HCT116 (cell line): Measurements from ENCODE around the gene AOC2. TPM values are rescaled to one million over a fixed set of nuclear protein-coding genes. Genes with fewer than 3 reads are reported as not detected.

Experiments used
- ATAC-seq: fragments of 200-7000 bp; cut with Tn5 transposase; 2 replicates; pipeline ENCODE4 v1.9.1; 2020; ENCODE audit warnings: mild to moderate bottlenecking, moderate library complexity
- BruUV-seq: library from RNA; stranded (reverse); fragments of 400-500 nt; replicated peaks from 2 replicates; lab custom pipeline; 2021; lab: Mats Ljungman, UMichigan
- CTCF ChIA-PET: fragments of 300-600 bp; sonication (Branson Sonifier 250); formaldehyde crosslinking; loops from one replicate; lab custom pipeline; 2021; ENCODE audit warnings: antibody characterized with exemption; lab: Charles Lee
- POLR2A ChIA-PET: fragments of 300-600, 350-600 bp; sonication (Branson Sonifier 250); formaldehyde crosslinking; loops from one replicate; lab custom pipeline; 2021; ENCODE audit warnings: antibody characterized with exemption; lab: Charles Lee
- RAD21 ChIA-PET, 2 experiments: fragments of 300-600 bp; sonication (Branson Sonifier 250); formaldehyde crosslinking; loops; one replicate each; lab custom pipeline; 2023; ENCODE audit warnings: low total read pairs in 2 of 2; ENCODE audit not compliant: uncharacterized antibody in 2 of 2, unreplicated experiment in 2 of 2, low non-redundant PET in 1 of 2; lab: Charles Lee
- DNase-seq: peaks from one replicate; pipeline ENCODE4 v3.0.0-alpha.2; 2010; ENCODE audit warnings: low read depth, low spot score
- H2AFZ ChIP-seq: fragments of 200-600 bp; shearing (Covaris generic), sonication (generic); 2 replicates; pipeline ENCODE4 v1.6.1; 2017; ENCODE audit warnings: low read depth, mixed run types, mixed read lengths, antibody characterized with exemption, low read length; ENCODE audit not compliant: poor library complexity, severe bottlenecking
- H3K27ac ChIP-seq: 2 replicates; pipeline ENCODE4 v1.5.1; 2012; ENCODE audit warnings: low read depth, low read length
- H3K27me3 ChIP-seq: fragments of 200-600 bp; sonication (generic); 2 replicates; pipeline ENCODE4 v1.6.1; 2016; ENCODE audit warnings: mixed run types, low read length, mixed read lengths; ENCODE audit not compliant: insufficient read depth
- H3K36me3 ChIP-seq, 2 experiments: fragments of 200-500 bp in 1 of 2; fragments of 200-600 bp in 1 of 2; sonication (Bioruptor generic) in 1 of 2; sonication (generic) in 1 of 2; 2 replicates each; pipeline versions ENCODE4 v1.5.1 to v1.6.1; 2014 to 2016; ENCODE audit warnings: low read length in 2 of 2, inconsistent platforms in 1 of 2, mixed read lengths in 1 of 2, mixed run types in 1 of 2; ENCODE audit not compliant: insufficient read depth in 2 of 2, control insufficient read depth in 1 of 2
- H3K4me1 ChIP-seq, 2 experiments: fragments of 200-600 bp in 1 of 2; sonication (generic) in 1 of 2; 2 replicates each; pipeline versions ENCODE4 v1.5.1 to v1.6.1; 2012 to 2017; ENCODE audit warnings: low read length in 2 of 2, inconsistent platforms in 1 of 2, mild to moderate bottlenecking in 1 of 2, mixed read lengths in 1 of 2, mixed run types in 1 of 2, moderate library complexity in 1 of 2; ENCODE audit not compliant: insufficient read depth in 2 of 2, control insufficient read depth in 1 of 2
- H3K4me2 ChIP-seq: fragments of 200-600 bp; sonication (generic); 2 replicates; pipeline ENCODE4 v1.6.1; 2017; ENCODE audit warnings: mixed run types, low read length, mixed read lengths
- H3K4me3 ChIP-seq, 2 experiments: fragments of 200-600 bp in 1 of 2; sonication (generic) in 1 of 2; replicated peaks in 1 of 2; 2 replicates each; pipeline ENCODE4 v1.5.1; 2011 to 2016; ENCODE audit warnings: low read length in 2 of 2, control low read depth in 1 of 2, low read depth in 1 of 2, mild to moderate bottlenecking in 1 of 2, mixed read lengths in 1 of 2, mixed run types in 1 of 2
- H3K79me2 ChIP-seq: fragments of 200-600 bp; sonication (generic); 2 replicates; pipeline ENCODE4 v1.6.1; 2017; ENCODE audit warnings: mild to moderate bottlenecking, mixed run types, low read length, moderate library complexity, mixed read lengths; ENCODE audit not compliant: insufficient read depth
- H3K9ac ChIP-seq: fragments of 200-600 bp; sonication (generic); 2 replicates; pipeline ENCODE4 v1.6.1; 2016; ENCODE audit warnings: low read length, mixed read lengths
- H3K9me2 ChIP-seq: fragments of 200-600 bp; sonication (generic), shearing (Covaris generic); 2 replicates; pipeline ENCODE4 v1.6.1; 2017; ENCODE audit warnings: mixed run types, mild to moderate bottlenecking, moderate library complexity; ENCODE audit not compliant: insufficient read depth
- H3K9me3 ChIP-seq, 2 experiments: fragments of 200-500 bp in 1 of 2; fragments of 200-600 bp in 1 of 2; sonication (Bioruptor generic) in 1 of 2; sonication (generic) in 1 of 2; 2 replicates each; pipeline ENCODE4 v1.6.1; 2014 to 2017; ENCODE audit warnings: low read length in 2 of 2, mixed read lengths in 2 of 2, inconsistent platforms in 1 of 2, low read depth in 1 of 2, mild to moderate bottlenecking in 1 of 2, mixed run types in 1 of 2, moderate library complexity in 1 of 2; ENCODE audit not compliant: control insufficient read depth in 1 of 2, insufficient read depth in 1 of 2
- H4K20me1 ChIP-seq: fragments of 200-600 bp; sonication (generic), shearing (Covaris generic); 2 replicates; pipeline ENCODE4 v1.6.1; 2017; ENCODE audit warnings: mixed run types, mild to moderate bottlenecking, moderate library complexity; ENCODE audit not compliant: insufficient read depth
- CBX3 ChIP-seq: IDR thresholded peaks from 2 replicates; pipeline ENCODE4 v1.6.1; 2012; ENCODE audit warnings: low read depth
- CEBPB ChIP-seq: IDR thresholded peaks from 2 replicates; pipeline ENCODE4 v1.6.1; 2012; ENCODE audit warnings: low read depth
- EGR1 ChIP-seq: IDR thresholded peaks from 2 replicates; pipeline ENCODE4 v1.6.1; 2012; ENCODE audit warnings: low read depth
- FOSL1 ChIP-seq: IDR thresholded peaks from 2 replicates; pipeline ENCODE4 v1.6.1; 2012; ENCODE audit warnings: low read depth
- POLR2A ChIP-seq: IDR thresholded peaks from 2 replicates; pipeline ENCODE4 v1.7.0; 2011; ENCODE audit warnings: borderline replicate concordance; ENCODE audit not compliant: insufficient read depth, insufficient read length; ENCODE audit errors: extremely low read depth
- POLR2AphosphoS5 ChIP-seq: IDR thresholded peaks from 2 replicates; pipeline ENCODE4 v1.6.1; 2011; ENCODE audit warnings: mild to moderate bottlenecking, low read depth, low read length, moderate library complexity
- SIN3A ChIP-seq: IDR thresholded peaks from 2 replicates; pipeline ENCODE4 v1.6.1; 2012; ENCODE audit warnings: low read depth
- SP1 ChIP-seq: IDR thresholded peaks from 2 replicates; pipeline ENCODE4 v1.6.1; 2012; ENCODE audit warnings: low read depth
- SRF ChIP-seq: IDR thresholded peaks from 2 replicates; pipeline ENCODE4 v1.6.1; 2012; ENCODE audit warnings: low read depth
- TCF7L2 ChIP-seq: IDR thresholded peaks from 2 replicates; pipeline ENCODE4 v1.7.0; 2011; ENCODE audit warnings: borderline replicate concordance, inconsistent platforms; ENCODE audit not compliant: insufficient read depth, insufficient read length; ENCODE audit errors: extremely low read depth
- YY1 ChIP-seq: IDR thresholded peaks from 2 replicates; pipeline ENCODE4 v1.6.1; 2011; ENCODE audit warnings: low read length, low read depth, moderate library complexity, mild to moderate bottlenecking; ENCODE audit not compliant: insufficient replicate concordance; ENCODE audit errors: extremely low read depth
- ZBTB33 ChIP-seq: IDR thresholded peaks from 2 replicates; pipeline ENCODE4 v1.6.1; 2011; ENCODE audit warnings: mild to moderate bottlenecking, low read length, moderate library complexity; ENCODE audit not compliant: insufficient replicate concordance; ENCODE audit errors: extremely low read depth
- ZFX ChIP-seq: fragments of 450-650 bp; IDR thresholded peaks from 2 replicates; pipeline ENCODE4 v1.6.1; 2017
- intact Hi-C: fragments of 100-400 bp; cut with micrococcal nuclease; formaldehyde crosslinking; loops from 2 replicates; pipeline ENCODE4 v1.10.0; 2022
- total RNA-seq: library from RNA; stranded (reverse); gene quantifications from one replicate; pipeline ENCODE4 v1.2.1, GENCODE V29; 2021; ENCODE audit not compliant: unreplicated experiment

AOC2 gene
- total RNA-seq, 1 experiment from 2014 or later, result 8.0 TPM

- H3K4me1 ChIP-seq, result peaks cover 0 to 11% of the 10 kb centered on the region in 2 experiments; a peak in 2 of 4 replicates
- ATAC-seq, result peak; percentile 63
- peak overlapping the region; percentile 33 for H3K4me2 ChIP-seq
- TF ChIP-seq TCF7L2, result no peak
- TF ChIP-seq POLR2AphosphoS5, result no peak
- TF ChIP-seq FOSL1, result peak; percentile 44; the same call in 1 of the 2 replicates
- no peak for TF ChIP-seq ZBTB33
- no peak for TF ChIP-seq ZFX
- TF ChIP-seq SIN3A, result no peak
- no peak for TF ChIP-seq POLR2A
- no peak for TF ChIP-seq CEBPB
- TF ChIP-seq YY1, result no peak
- TF ChIP-seq EGR1, result no peak
- no peak for TF ChIP-seq SP1
- no peak for TF ChIP-seq SRF
- TF ChIP-seq CBX3, result 0 out of 2 replicates have a peak, but pooled peaks have one; percentile 30
- TF ChIP-seq, all 23 proteins: peak for 2
- no peak overlapping the region for H3K9ac ChIP-seq
- no peaks in the 10 kb centered on the region for H4K20me1 ChIP-seq
- POLR2A ChIA-PET, result no interaction called here
- no peaks in the 10 kb centered on the region for H3K79me2 ChIP-seq
- H3K9me2 ChIP-seq, result no peaks in the 10 kb centered on the region
- no peak overlapping the region for H3K27ac ChIP-seq
- no peak overlapping the region for H3K4me3 ChIP-seq
- CTCF ChIA-PET, result no interaction called here
- DNase-seq, result peak; percentile 8
- no peaks in the 10 kb centered on the region for H3K9me3 ChIP-seq
- peak overlapping the region; percentile 24 for H2AFZ ChIP-seq
- peaks cover 4% of the 10 kb centered on the region; the same call in 1 of the 2 replicates for H3K27me3 ChIP-seq
- no peaks in the 10 kb centered on the region for H3K36me3 ChIP-seq
- RAD21 ChIA-PET, result no interaction called here
- intact Hi-C loops, result no loop called here
- BruUV-seq, result no TSS peak
These were observed 50.8 kb downstream of the AOC2 start for GRCh38 chr17:42895185-42895555.
